AG04450 (cell line): ENCODE measurements around the gene GMPPA. TPM values are rescaled to one million over a fixed set of nuclear protein-coding genes. Genes with fewer than 3 reads are reported as not detected.

ENCODE experiments used
- CTCF ChIA-PET: fragments of 300-600, 350-600 bp; formaldehyde crosslinking; extraction: SDS; loops from one replicate; lab custom pipeline; 2022; ENCODE audit warnings: antibody characterized with exemption, inconsistent platforms; lab: Charles Lee
- POLR2A ChIA-PET: fragments of 350-600 bp; formaldehyde crosslinking; extraction: SDS; loops from one replicate; lab custom pipeline; 2021; ENCODE audit warnings: antibody characterized with exemption, inconsistent platforms; lab: Yijun Ruan, JAX
- DNase-seq: peaks from one replicate; pipeline ENCODE4 v3.0.0-alpha.2; 2011; ENCODE audit warnings: low read depth, low spot score
- H3K27ac ChIP-seq: one replicate; pipeline ENCODE4 v1.5.1; 2012; ENCODE audit warnings: low read depth, low read length, control low read depth
- H3K27me3 ChIP-seq: one replicate; pipeline ENCODE4 v1.6.0; 2012; ENCODE audit warnings: low read length; ENCODE audit not compliant: control insufficient read depth, insufficient read depth
- H3K4me3 ChIP-seq: 2 replicates; pipeline ENCODE4 v1.5.1; 2011; ENCODE audit warnings: mild to moderate bottlenecking, low read depth, low read length, control low read depth
- H3K9me3 ChIP-seq: 2 replicates; pipeline ENCODE4 v1.5.1; 2012; ENCODE audit warnings: low read length; ENCODE audit not compliant: control insufficient read depth, insufficient read depth
- polyA plus RNA-seq: library from polyadenylated mRNA; depleted of rRNA; stranded (reverse); fragments of >200 nt; gene quantifications from 2 replicates; pipeline ENCODE4 v1.2.3, GENCODE V29; 2011
- TF ChIP-seq, protein P1 (sequence below): IDR thresholded peaks from 2 replicates; pipeline ENCODE4 v1.5.1; 2011; ENCODE audit warnings: low read depth, low read length, control low read depth, inconsistent platforms

GMPPA gene
- polyA plus RNA-seq, 1 experiment, result 90.1 TPM

DNA sequence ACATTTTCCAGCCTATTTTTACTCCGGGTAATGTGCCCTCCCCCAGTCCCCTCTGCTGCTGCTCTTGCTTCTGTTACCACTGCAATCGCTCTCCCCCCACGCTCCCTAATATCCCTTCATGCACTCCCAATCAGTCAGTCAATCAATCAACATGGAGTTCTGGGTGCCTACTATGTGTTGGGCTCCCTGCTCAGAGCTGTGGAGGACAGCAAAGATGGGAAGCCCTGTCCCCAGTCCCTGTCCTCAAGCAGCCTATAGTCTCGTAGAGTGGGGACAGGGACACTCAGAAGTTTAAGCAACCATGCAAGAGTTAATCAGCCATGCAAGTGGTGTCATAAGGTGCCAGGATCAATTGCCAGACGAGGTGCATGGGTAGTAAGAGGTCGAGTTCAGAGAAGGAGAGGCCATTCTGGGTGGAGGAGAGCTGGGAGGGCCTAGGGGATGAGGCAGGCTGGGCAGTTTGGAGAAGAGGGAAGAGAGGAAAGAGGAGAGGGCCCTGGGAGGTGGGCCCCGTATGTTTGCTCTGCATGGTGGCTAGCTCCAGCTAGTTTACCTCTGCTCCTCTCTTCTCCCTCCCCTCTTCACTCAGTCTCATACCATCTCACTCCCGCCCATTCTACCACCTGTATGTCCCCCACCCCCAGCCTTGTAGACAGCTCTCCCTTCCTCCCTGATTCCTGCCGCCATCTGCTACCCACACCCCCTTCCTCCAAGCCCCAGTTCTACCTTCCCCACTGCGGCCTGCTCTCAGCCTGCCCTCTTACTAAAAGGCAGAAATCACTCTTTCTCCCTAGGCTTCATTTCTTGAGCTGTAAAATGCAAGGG, 19.5 kb downstream of the GMPPA start:
- H3K27ac ChIP-seq, result no peak overlapping the region
- DNase-seq, result no peak
- H3K27me3 ChIP-seq, result peaks cover 47% of the 10 kb centered on the region
- POLR2A ChIA-PET, result no interaction called here
- no peak overlapping the region for H3K4me3 ChIP-seq
- TF ChIP-seq, protein P1, sequence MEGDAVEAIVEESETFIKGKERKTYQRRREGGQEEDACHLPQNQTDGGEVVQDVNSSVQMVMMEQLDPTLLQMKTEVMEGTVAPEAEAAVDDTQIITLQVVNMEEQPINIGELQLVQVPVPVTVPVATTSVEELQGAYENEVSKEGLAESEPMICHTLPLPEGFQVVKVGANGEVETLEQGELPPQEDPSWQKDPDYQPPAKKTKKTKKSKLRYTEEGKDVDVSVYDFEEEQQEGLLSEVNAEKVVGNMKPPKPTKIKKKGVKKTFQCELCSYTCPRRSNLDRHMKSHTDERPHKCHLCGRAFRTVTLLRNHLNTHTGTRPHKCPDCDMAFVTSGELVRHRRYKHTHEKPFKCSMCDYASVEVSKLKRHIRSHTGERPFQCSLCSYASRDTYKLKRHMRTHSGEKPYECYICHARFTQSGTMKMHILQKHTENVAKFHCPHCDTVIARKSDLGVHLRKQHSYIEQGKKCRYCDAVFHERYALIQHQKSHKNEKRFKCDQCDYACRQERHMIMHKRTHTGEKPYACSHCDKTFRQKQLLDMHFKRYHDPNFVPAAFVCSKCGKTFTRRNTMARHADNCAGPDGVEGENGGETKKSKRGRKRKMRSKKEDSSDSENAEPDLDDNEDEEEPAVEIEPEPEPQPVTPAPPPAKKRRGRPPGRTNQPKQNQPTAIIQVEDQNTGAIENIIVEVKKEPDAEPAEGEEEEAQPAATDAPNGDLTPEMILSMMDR, result no peak
- CTCF ChIA-PET, result interaction anchor here (1.1 to 8.2 kb wide), 8 partner anchors 10 to 115 kb away, joined by 3 to 97 read pairs (median 36); partner anchors contain the start of gene GMPPA
- no peaks in the 10 kb centered on the region; the same call in 1 of the 2 replicates for H3K9me3 ChIP-seq

DNA sequence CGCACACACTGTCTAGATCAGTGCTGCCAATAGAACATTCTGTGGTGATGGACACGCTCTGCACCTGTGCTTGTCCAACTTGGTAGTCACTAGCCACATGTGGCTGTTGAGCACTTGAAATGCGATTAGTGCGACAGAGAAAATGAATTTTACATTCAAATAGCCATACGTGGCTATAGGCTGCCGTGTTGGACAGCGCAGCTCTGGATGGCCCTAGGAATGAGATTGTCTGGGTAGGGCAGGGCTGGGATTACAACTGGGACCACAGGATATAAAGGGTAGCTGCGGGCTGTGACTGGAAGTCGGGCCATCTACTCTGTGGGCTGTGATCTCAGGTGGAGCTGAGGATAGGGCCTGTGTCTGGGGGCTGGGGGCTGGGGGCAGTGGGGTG, 20.8 kb downstream of the GMPPA start:
- no peak for DNase-seq
- Histone ChIP-seq H3K27me3 (peaks cover 34% of the 10 kb centered on the region), H3K4me3 (no peak overlapping the region), H3K27ac (no peak overlapping the region), H3K9me3 (no peaks in the 10 kb centered on the region; the same call in 1 of the 2 replicates)
- ChIA-PET CTCF (interaction anchor here (1.2 to 8.2 kb wide), 8 partner anchors 8 to 116 kb away, joined by 7 to 97 read pairs (median 38); partner anchors contain the start of gene GMPPA), POLR2A (interaction anchor here (2.0 kb wide), 1 partner anchor 21 kb away, joined by 6 read pairs; the partner anchor contains the start of gene GMPPA)
- TF ChIP-seq, protein P1, result no peak

DNA sequence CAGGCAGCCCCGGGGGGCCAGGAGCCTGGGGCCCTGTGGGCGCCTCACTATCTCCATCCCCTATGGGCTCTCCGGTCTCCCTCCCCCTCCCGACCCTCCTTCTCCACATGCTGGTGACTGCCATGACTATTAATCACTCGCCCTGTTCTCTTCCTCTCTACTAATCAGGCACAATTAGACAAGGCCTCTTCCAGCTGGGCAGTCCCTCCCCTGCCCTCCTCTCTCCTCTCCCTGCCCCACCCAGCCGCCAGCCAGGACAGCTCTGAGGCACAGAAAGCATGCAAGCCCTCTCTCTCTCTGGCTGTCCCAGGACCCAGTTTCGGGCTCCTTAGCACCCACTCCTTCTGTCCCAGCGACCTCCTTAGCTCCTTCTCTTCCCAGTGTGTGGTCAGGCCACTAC, 21.4 kb downstream of the GMPPA start:
- CTCF ChIA-PET, result interaction anchor here (0.5 to 8.2 kb wide), 13 partner anchors 9 to 128 kb away, joined by 3 to 97 read pairs (median 14); partner anchors contain the start of genes GMPPA and TMEM198
- Histone ChIP-seq H3K9me3 (no peaks in the 10 kb centered on the region; the same call in 1 of the 2 replicates), H3K4me3 (no peak overlapping the region), H3K27ac (no peak overlapping the region), H3K27me3 (peaks cover 29% of the 10 kb centered on the region)
- TF ChIP-seq, protein P1, result no peak
- DNase-seq, result no peak
- POLR2A ChIA-PET, result interaction anchor here (0.6 to 2.0 kb wide), 4 partner anchors 9 to 104 kb away, joined by 3 to 6 read pairs (median 3); partner anchors contain the start of gene GMPPA

DNA sequence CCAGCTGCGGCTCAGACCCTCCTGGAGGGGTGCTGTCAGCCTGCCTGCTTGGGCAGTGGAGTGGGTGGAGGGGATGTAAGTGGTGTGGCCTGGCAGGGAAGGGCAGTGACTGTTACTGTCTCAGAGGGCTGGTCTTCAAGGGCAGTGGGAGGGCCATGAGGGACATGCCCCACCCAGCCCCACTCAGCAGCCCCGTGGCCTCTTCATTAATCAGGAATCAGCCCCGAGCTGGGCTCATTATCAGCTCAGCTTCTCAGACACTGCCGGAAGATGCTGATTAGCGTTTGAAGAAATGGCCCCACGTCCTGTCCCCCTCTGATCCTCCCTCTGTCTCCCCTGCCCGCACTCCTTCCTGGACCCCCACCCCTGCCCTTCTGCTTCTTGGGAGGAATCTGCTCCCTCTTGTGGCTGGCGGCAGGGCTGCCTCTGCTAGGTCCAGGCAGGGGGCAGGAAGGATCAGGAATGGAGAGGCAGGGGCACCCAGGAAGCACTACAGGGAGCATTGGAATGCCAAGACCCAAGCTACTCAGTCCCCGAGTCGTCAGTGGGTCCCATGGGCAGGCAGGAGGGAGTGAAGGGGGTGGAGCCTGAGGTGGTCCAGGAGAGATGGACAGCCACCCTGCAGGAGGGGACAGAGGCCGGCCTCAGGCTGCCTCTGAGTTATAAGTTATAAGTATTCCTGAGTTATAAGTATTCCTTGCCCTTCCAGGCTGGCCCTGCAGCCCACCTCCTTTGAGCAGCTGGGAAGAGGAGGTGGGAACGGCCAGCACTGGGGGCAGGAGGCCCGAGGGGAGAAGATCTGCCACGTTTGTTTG, 22.6 kb downstream of the GMPPA start:
- peaks cover 19% of the 10 kb centered on the region for H3K27me3 ChIP-seq
- no peak for DNase-seq
- no peak overlapping the region for H3K27ac ChIP-seq
- H3K4me3 ChIP-seq, result no peak overlapping the region
- no peaks in the 10 kb centered on the region for H3K9me3 ChIP-seq
- ChIA-PET POLR2A (interaction anchor here (0.9 to 2.0 kb wide), 4 partner anchors 10 to 105 kb away, joined by 3 to 6 read pairs (median 4); partner anchors contain the start of gene GMPPA), CTCF (interaction anchor here (0.5 to 8.2 kb wide), 22 partner anchors 10 to 176 kb away, joined by 3 to 97 read pairs (median 6); partner anchors contain the start of genes DNPEP, GMPPA, OBSL1 and TMEM198)
- TF ChIP-seq, protein P1, result peak; percentile 87
